ENCODE data around the gene MREG. TPM values are rescaled to one million over a fixed set of nuclear protein-coding genes. Genes with fewer than 3 reads are reported as not detected.

MREG gene
- total RNA-seq, 1 donor from 2014 or later = 11.8 TPM

DNA sequence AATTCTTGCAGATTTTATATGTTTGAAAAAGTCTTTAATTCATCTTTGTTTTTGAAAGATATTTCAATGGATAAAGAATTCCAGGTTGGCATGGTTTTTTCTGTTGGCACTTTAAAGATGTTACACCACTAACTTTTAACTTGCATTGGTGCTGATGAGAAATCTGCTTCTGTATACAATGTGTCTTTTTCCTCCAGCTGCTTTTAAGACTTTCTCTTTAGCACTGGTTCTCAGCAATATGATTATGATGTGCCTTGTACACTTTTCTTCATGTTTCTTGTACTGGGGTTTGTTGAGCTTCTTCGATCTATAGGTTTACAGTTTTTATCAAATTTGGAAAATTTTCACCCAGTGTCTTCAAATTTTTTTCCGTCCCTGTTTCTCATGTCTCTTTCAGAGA is 39.1 kb upstream of the MREG start:
- intact Hi-C loops (cut with DNase I) = no loop called here
- no peaks in the 10 kb centered on the region for H3K9me3 ChIP-seq
- no peak overlapping the region for H3K27ac ChIP-seq
- no peaks in the 10 kb centered on the region for H3K27me3 ChIP-seq
- TF ChIP-seq POLR2AphosphoS5 (IDR thresholded peaks at IDR 0.05; ENCODE audit: insufficient read depth in 1 of 2, low read depth in 1 of 2) = no peak
- TF ChIP-seq, protein P1, sequence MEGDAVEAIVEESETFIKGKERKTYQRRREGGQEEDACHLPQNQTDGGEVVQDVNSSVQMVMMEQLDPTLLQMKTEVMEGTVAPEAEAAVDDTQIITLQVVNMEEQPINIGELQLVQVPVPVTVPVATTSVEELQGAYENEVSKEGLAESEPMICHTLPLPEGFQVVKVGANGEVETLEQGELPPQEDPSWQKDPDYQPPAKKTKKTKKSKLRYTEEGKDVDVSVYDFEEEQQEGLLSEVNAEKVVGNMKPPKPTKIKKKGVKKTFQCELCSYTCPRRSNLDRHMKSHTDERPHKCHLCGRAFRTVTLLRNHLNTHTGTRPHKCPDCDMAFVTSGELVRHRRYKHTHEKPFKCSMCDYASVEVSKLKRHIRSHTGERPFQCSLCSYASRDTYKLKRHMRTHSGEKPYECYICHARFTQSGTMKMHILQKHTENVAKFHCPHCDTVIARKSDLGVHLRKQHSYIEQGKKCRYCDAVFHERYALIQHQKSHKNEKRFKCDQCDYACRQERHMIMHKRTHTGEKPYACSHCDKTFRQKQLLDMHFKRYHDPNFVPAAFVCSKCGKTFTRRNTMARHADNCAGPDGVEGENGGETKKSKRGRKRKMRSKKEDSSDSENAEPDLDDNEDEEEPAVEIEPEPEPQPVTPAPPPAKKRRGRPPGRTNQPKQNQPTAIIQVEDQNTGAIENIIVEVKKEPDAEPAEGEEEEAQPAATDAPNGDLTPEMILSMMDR (IDR thresholded peaks at IDR 0.05) = no peak
- no peak for TF ChIP-seq POLR2A (IDR thresholded peaks at IDR 0.05)
- no peaks in the 10 kb centered on the region for H3K36me3 ChIP-seq
- no peaks in the 10 kb centered on the region for H3K4me1 ChIP-seq
- DNase-seq (ENCODE audit: extremely low spot score in 2 of 2) = no peak
- no peak overlapping the region for H3K4me3 ChIP-seq

DNA sequence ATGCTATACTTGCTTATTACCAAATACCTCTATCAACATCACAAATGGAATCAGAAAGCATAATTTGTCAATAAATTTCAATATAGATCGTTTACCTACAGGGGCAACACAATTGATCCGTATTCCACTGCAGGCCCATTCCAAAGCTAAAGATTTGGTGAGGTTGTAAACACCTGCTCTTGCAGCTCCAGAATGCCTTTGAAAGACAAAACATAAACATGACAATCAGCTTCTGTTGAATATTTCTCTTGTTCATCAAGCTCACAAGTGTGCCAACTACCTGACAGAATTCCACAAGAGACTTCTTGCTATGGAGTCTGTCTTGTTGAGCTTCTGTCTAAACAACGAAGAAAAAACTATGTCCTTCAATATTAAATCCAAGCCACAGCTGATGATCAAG is 38.0 kb upstream of the MREG start:
- H3K4me1 ChIP-seq = no peaks in the 10 kb centered on the region
- H3K4me3 ChIP-seq = no peak overlapping the region
- no peaks in the 10 kb centered on the region for H3K9me3 ChIP-seq
- H3K27ac ChIP-seq = no peak overlapping the region
- no peak for TF ChIP-seq POLR2A (IDR thresholded peaks at IDR 0.05)
- TF ChIP-seq, protein P1 (IDR thresholded peaks at IDR 0.05) = no peak
- no peak for TF ChIP-seq POLR2AphosphoS5 (IDR thresholded peaks at IDR 0.05; ENCODE audit: insufficient read depth in 1 of 2, low read depth in 1 of 2)
- no peaks in the 10 kb centered on the region for H3K36me3 ChIP-seq
- no peak for DNase-seq (ENCODE audit: extremely low spot score in 2 of 2)
- H3K27me3 ChIP-seq = no peaks in the 10 kb centered on the region
- intact Hi-C loops (cut with DNase I) = no loop called here

DNA sequence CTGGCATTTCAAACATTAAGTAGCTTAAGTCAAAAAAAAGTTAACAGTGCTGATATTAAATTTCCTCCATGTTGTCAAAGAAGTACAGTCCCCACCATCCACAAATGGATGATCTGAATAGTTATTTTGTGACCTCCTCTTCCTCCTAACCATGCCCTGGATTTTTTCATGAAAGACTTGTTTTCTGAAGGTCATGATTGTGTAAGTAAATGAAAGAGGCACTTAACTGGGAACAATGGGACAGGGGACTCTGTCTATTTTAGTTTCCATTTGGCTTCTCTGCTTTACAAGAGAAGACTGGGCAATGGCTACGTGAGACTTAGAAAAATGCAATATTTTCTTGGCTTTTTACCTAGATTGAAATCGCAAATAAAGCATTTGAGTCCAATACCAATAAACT is 36.1 kb upstream of the MREG start:
- no peak for DNase-seq (ENCODE audit: extremely low spot score in 2 of 2)
- intact Hi-C loops (cut with DNase I) = no loop called here
- Histone ChIP-seq H3K27ac (no peak overlapping the region), H3K4me1 (no peaks in the 10 kb centered on the region), H3K9me3 (no peaks in the 10 kb centered on the region), H3K27me3 (no peaks in the 10 kb centered on the region), H3K36me3 (no peaks in the 10 kb centered on the region), H3K4me3 (no peak overlapping the region)
- TF ChIP-seq POLR2AphosphoS5 (IDR thresholded peaks at IDR 0.05; ENCODE audit: insufficient read depth in 1 of 2, low read depth in 1 of 2) (no peak), POLR2A (IDR thresholded peaks at IDR 0.05) (no peak)
- TF ChIP-seq, protein P1 (IDR thresholded peaks at IDR 0.05) = no peak

DNA sequence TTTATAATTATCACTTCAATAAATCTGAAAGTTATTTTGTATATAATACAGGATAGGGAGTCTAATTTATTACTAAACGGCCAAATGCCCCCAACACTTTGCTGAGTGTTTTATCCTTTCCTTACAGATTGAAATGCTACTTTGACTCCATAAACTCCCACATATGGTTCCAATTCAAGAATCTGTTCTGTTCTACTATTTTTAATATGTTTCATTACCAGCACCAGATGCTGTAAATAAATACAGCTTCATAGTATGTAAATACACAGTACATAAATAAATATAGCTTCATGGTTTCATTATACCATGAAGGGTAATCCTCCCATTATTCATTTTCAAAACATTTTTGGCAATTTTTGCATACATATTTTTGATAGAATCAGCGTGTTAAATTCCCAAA is 34.0 kb upstream of the MREG start:
- TF ChIP-seq POLR2AphosphoS5 (IDR thresholded peaks at IDR 0.05; ENCODE audit: insufficient read depth in 1 of 2, low read depth in 1 of 2) (no peak), POLR2A (IDR thresholded peaks at IDR 0.05) (no peak)
- TF ChIP-seq, protein P1 (IDR thresholded peaks at IDR 0.05) = no peak
- Histone ChIP-seq H3K27me3 (no peaks in the 10 kb centered on the region), H3K36me3 (no peaks in the 10 kb centered on the region), H3K4me1 (no peaks in the 10 kb centered on the region), H3K9me3 (no peaks in the 10 kb centered on the region), H3K27ac (no peak overlapping the region), H3K4me3 (no peak overlapping the region)
- DNase-seq (ENCODE audit: extremely low spot score in 2 of 2) = no peak
- intact Hi-C loops (cut with DNase I) = no loop called here

DNA sequence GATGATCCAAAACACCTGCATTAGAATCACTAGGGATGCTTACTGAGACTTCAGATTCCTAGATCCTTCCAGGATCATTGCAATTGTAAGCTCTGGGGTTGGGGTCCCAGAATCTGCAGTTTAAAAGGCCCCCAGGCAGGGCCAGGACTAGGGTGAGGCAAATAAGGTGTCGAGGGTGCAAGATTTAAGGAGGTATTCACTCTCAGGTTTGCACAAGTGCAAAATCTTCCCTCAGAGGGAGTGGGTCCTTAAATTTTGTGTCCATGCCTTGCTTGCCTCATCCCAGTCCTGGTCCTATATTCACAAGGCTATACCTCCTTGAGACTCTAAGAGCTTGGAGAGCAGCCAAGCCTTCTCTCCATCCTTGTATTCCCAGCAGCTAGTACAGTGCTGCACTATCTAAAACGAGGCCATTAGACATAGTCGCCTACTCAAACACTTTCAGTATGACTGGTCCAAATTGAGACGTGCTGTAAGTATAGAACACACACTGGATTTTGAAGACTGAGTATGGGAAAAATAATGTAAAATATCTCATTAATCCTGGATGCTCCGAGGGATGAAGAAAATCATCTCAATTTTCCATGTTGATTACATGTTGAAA is 31.6 kb upstream of the MREG start:
- Histone ChIP-seq H3K4me1 (no peaks in the 10 kb centered on the region), H3K9me3 (no peaks in the 10 kb centered on the region), H3K27me3 (no peaks in the 10 kb centered on the region), H3K27ac (no peak overlapping the region), H3K36me3 (no peaks in the 10 kb centered on the region), H3K4me3 (no peak overlapping the region)
- no peak for DNase-seq (ENCODE audit: extremely low spot score in 2 of 2)
- intact Hi-C loops (cut with DNase I) = no loop called here
- no peak for TF ChIP-seq POLR2AphosphoS5 (IDR thresholded peaks at IDR 0.05; ENCODE audit: insufficient read depth in 1 of 2, low read depth in 1 of 2)
- TF ChIP-seq POLR2A (IDR thresholded peaks at IDR 0.05) = no peak
- TF ChIP-seq, protein P1 (IDR thresholded peaks at IDR 0.05) = no peak
